ENCODE data around the gene DCK. TPM values are rescaled to one million over a fixed set of nuclear protein-coding genes. Genes with fewer than 3 reads are reported as not detected.

The DCK gene
- total and polyA plus RNA-seq, 9 of the 15 experiments (the other 6 are each of a cell fraction or from before 2014, with no cell fraction given) = 11.3 to 25.8 (median 19.6) TPM

DNA sequence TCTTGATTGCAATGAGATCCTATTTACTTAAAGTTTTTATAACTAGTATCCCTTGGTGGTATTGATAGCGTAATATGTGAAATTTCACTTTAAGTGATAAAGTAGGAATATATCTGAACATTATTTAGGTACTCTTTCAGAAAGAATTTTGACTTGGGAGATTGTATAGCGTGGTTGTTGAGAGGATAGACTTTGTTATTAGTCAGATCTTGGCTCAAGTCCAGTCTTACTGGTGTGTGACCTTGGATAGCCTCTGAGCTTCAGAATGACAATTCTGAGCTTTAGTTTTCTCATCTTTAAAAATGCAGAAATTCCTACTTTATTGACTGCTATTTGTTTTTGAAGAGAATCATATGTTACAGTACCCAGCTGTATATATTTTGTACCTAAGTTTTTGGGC is 32.6 kb downstream of the DCK start (continued):
- TF ChIP-seq, protein P1, sequence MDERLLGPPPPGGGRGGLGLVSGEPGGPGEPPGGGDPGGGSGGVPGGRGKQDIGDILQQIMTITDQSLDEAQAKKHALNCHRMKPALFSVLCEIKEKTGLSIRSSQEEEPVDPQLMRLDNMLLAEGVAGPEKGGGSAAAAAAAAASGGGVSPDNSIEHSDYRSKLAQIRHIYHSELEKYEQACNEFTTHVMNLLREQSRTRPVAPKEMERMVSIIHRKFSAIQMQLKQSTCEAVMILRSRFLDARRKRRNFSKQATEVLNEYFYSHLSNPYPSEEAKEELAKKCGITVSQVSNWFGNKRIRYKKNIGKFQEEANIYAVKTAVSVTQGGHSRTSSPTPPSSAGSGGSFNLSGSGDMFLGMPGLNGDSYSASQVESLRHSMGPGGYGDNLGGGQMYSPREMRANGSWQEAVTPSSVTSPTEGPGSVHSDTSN (CRISPR knock-in tag; IDR thresholded peaks at IDR 0.05; ENCODE audit: low read depth) = no peak
- TF ChIP-seq, protein P1 (tag; conservative IDR thresholded peaks at IDR 0.05; ENCODE audit: low read depth) = 0 out of 2 replicates have a peak, but pooled peaks have one; percentile 9
- TF ChIP-seq CREB1 (IDR thresholded peaks at IDR 0.05) = no peak
- no peak for TF ChIP-seq CREB1 (CRISPR knock-in tag; IDR thresholded peaks at IDR 0.05)
- TF ChIP-seq XRCC4 (IDR thresholded peaks at IDR 0.05; ENCODE audit: extremely low read depth, insufficient read depth, insufficient read length) = no peak
- no peak for TF ChIP-seq ZNF644 (tag; IDR thresholded peaks at IDR 0.05; ENCODE audit: low read depth)
- no peak for TF ChIP-seq U2AF1 (optimal IDR thresholded peaks at IDR 0.05; ENCODE audit: low read depth, low read length)
- no peak for TF ChIP-seq CCNT2 (IDR thresholded peaks at IDR 0.05; ENCODE audit: borderline replicate concordance, extremely low read depth, insufficient read length, low read depth, low read length)
- no peak for TF ChIP-seq TEAD1 (CRISPR knock-in tag; IDR thresholded peaks at IDR 0.05)
- TF ChIP-seq, protein P2, sequence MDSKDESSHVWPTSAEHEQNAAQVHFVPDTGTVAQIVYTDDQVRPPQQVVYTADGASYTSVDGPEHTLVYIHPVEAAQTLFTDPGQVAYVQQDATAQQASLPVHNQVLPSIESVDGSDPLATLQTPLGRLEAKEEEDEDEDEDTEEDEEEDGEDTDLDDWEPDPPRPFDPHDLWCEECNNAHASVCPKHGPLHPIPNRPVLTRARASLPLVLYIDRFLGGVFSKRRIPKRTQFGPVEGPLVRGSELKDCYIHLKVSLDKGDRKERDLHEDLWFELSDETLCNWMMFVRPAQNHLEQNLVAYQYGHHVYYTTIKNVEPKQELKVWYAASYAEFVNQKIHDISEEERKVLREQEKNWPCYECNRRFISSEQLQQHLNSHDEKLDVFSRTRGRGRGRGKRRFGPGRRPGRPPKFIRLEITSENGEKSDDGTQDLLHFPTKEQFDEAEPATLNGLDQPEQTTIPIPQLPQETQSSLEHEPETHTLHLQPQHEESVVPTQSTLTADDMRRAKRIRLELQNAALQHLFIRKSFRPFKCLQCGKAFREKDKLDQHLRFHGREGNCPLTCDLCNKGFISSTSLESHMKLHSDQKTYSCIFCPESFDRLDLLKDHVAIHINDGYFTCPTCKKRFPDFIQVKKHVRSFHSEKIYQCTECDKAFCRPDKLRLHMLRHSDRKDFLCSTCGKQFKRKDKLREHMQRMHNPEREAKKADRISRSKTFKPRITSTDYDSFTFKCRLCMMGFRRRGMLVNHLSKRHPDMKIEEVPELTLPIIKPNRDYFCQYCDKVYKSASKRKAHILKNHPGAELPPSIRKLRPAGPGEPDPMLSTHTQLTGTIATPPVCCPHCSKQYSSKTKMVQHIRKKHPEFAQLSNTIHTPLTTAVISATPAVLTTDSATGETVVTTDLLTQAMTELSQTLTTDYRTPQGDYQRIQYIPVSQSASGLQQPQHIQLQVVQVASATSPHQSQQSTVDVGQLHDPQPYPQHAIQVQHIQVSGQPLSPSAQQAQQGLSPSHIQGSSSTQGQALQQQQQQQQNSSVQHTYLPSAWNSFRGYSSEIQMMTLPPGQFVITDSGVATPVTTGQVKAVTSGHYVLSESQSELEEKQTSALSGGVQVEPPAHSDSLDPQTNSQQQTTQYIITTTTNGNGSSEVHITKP (IDR thresholded peaks at IDR 0.05; ENCODE audit: partially characterized antibody) = peak; percentile 56
- TF ChIP-seq NBN (IDR thresholded peaks at IDR 0.05; ENCODE audit: low read depth) = peak; percentile 25; the same call in 1 of the 2 replicates
- TF ChIP-seq, protein P3, sequence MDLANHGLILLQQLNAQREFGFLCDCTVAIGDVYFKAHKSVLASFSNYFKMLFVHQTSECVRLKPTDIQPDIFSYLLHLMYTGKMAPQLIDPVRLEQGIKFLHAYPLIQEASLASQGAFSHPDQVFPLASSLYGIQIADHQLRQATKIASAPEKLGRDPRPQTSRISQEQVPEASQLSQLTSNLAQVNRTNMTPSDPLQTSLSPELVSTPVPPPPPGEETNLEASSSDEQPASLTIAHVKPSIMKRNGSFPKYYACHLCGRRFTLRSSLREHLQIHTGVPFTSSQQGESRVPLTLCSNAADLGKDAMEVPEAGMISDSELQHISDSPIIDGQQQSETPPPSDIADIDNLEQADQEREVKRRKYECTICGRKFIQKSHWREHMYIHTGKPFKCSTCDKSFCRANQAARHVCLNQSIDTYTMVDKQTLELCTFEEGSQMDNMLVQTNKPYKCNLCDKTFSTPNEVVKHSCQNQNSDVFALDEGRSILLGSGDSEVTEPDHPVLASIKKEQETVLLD (IDR thresholded peaks at IDR 0.05) = no peak
- no peak for TF ChIP-seq CBX1 (IDR thresholded peaks at IDR 0.05; ENCODE audit: low read depth)
- TF ChIP-seq PHB2 (IDR thresholded peaks at IDR 0.05; ENCODE audit: low read depth) = no peak
- no peak for TF ChIP-seq NUFIP1 (IDR thresholded peaks at IDR 0.05; ENCODE audit: partially characterized antibody)
- TF ChIP-seq, protein P4, sequence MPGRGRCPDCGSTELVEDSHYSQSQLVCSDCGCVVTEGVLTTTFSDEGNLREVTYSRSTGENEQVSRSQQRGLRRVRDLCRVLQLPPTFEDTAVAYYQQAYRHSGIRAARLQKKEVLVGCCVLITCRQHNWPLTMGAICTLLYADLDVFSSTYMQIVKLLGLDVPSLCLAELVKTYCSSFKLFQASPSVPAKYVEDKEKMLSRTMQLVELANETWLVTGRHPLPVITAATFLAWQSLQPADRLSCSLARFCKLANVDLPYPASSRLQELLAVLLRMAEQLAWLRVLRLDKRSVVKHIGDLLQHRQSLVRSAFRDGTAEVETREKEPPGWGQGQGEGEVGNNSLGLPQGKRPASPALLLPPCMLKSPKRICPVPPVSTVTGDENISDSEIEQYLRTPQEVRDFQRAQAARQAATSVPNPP (IDR thresholded peaks at IDR 0.05; ENCODE audit: borderline replicate concordance, insufficient read depth, insufficient read length) = no peak
- no peak for TF ChIP-seq RCOR1 (IDR thresholded peaks at IDR 0.05; ENCODE audit: borderline replicate concordance in 1 of 2, low read depth in 2 of 2, low read length in 2 of 2)
- no peak for TF ChIP-seq ZNF431 (CRISPR knock-in tag; IDR thresholded peaks at IDR 0.05)
- no peak for TF ChIP-seq LCOR (CRISPR knock-in tag; IDR thresholded peaks at IDR 0.05)
- no peak for TF ChIP-seq SUPT5H (IDR thresholded peaks at IDR 0.05)
- 0 out of 2 replicates have a peak, but pooled peaks have one; percentile 23 for TF ChIP-seq FOXJ2 (tag; IDR thresholded peaks at IDR 0.05)
